HG02852 (cell line): ENCODE results near the gene ANKDD1B.
"Not testable (repeated sequence)": the region's sequence is repeated elsewhere in the genome, so short reads cannot be mapped to it uniquely, and the experiment has no call there.

Source experiments
- ATAC-seq: cut with Tn5 transposase; IDR thresholded peaks from one replicate; pipeline ENCODE4 v1.9.1; 2021; ENCODE audit warnings: mild to moderate bottlenecking, moderate library complexity; ENCODE audit not compliant: unreplicated experiment

The ANKDD1B gene

DNA sequence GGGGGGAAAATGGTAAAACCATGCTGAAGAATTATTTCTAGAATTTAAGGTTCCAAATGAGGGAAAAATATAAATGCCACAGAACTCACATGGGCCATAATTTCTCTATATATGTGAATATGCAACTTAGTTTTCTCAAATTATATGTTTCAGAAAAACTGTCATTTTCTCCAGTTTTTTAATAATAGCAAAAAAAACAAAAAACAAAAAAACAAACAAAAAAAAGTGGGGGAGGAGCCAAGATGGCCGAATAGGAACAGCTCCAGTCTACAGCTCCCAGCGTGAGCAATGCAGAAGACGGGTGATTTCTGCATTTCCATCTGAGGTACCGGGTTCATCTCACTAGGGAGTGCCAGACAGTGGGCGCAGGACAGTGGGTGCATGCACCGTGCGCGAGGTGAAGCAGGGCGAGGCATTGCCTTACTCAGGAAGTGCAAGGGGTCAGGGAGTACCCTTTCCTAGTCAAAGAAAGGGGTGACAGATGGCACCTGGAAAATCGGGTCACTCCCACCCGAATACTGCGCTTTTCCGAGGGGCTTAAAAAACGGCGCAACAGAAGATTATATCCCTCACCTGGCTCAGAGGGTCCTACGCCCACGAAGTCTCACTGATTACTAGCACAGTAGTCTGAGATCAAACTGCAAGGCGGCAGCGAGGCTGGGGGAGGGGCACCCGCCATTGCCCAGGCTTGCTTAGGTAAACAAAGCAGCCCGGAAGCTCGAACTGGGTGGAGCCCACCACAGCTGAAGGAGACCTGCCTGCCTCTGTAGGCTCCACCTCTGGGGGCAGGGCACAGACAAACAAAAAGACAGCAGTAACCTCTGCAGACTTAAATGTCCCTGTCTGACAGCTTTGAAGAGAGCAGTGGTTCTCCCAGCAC lies 84.5 kb downstream of the ANKDD1B start:
- not testable (repeated sequence) for ATAC-seq

- no peak for ATAC-seq
Measured at GRCh38 chr5:75701856-75702255, 90.6 kb downstream of the ANKDD1B start.

GRCh38 chr5:75706016-75706415 lies 94.8 kb downstream of the ANKDD1B start:
- no peak for ATAC-seq

DNA sequence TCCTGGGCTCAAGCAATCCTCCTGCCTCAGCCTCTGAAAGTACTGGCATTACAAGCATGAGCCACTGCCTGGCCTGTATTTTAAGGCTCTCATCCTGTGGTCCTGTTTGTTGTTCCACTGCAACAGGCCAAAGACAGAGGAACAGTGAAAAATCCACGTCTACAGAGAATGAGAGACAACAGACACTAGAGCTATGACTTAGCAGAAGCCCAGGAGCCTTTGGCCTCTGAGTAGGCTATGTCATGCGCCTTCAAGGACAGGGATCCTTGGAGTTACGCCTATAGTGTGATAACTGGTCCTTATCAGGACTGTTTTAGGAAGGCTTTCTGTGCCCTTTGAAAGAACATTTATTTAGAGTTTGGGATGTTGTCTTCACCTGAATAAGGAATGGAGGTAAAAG lies 95.5 kb downstream of the ANKDD1B start:
- no peak for ATAC-seq

- no peak for ATAC-seq
Measured at GRCh38 chr5:75707911-75708509, 96.8 kb downstream of the ANKDD1B start.

- no peak for ATAC-seq
Measured at GRCh38 chr5:75710637-75711036, 99.4 kb downstream of the ANKDD1B start.

GRCh38 chr5:75711151-75711550 lies 99.9 kb downstream of the ANKDD1B start:
- ATAC-seq = no peak

DNA sequence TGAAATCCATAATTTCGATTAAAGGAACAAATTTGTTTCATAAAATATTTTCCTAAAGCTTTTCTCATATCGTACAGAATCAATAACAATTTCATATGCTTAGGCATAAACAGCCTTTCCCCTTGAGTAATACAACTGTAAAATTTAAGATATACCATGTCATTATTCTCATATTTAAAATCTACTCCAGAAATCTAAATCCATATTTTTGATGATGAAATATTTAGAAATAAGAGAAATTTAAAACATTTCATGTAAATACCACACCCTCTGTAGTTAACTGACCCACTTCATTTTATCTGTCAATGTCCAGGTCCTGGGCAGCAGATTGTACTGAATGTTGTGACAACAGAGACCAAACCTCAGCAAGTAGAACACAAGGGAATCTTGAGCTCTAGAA lies 100.8 kb downstream of the ANKDD1B start:
- no peak for ATAC-seq

DNA sequence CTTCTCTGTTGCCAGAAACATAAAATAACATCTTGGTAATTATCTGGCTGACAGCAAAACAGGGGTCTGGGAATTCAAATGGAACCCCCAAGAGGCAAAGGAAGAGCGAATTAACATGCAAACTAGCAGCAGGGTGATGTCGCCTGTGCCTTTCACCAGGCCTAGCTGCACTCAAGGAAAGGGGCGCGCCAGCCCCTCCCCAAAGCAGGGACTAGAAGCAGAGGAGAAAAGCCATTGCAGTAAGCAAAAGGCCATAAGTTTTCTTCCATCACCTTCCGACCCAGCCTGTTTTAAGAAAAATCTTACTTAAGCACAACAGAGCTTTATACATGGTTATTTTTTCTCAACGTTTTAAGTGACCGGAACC lies 105.4 kb downstream of the ANKDD1B start:
- peak; percentile 5 for ATAC-seq

DNA sequence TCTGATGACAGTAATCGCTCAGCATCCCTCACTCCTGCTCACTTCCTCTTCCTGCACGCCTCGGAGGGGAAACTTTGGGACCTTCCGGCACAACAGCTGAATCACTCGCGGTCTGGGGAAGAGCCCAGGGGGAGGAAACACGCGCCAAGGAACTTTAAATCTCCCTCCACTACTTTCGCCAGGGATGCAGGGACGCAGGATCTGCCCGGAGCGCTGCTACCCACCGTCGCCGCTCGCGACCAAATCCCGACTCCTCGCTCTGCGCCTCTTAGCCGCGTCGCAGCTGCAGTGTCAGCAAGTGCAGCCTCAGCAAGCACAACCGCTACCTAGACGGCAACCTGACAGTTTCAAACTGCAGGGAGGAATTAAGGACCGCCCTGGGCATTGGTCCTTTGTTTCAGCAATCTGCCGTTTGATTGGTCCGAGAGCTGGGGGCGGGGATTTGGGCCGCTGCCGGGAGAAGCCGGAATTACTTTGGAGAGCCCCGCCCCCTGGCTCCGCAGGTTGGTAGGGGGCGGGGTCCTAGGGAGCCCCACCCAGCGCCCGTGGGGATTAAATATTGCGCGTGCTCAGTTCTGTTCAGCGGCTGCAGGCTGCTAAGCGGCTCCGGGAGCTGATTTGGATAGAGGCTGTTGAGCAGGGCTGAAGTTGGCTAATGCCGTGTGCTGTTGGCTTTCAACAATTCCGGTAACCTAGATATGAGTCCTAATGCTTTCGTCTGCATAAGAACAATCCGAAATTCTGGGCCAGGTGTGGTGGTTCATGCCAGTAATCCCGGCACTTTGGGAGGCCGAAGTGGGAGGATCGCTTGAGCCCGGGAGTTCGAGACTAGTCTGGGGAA lies 106.0 kb downstream of the ANKDD1B start, which contains the start of gene POC5:
TSS of gene POC5 (minus strand) at position 356 of the 841 bp plus-strand sequence. CDS start 4,500 bp downstream, outside the sequence.
- ATAC-seq = peak; percentile 91

GRCh38 chr5:75720882-75721281 lies 109.6 kb downstream of the ANKDD1B start:
- no peak for ATAC-seq
